Mucosa of rectum (tissue), 2 donors: Measurements from ENCODE around the gene LIPG.

ENCODE experiments used
- H3K27ac ChIP-seq, 2 donors: one replicate each; pipeline ENCODE4 v1.7.0; 2013; ENCODE audit warnings: inconsistent platforms in 2 of 2, low read depth in 2 of 2, low read length in 2 of 2
- H3K27me3 ChIP-seq, 2 donors: one replicate each; pipeline ENCODE4 v1.7.0; 2013; ENCODE audit warnings: low read length in 2 of 2; ENCODE audit not compliant: control insufficient read depth in 2 of 2, insufficient read depth in 2 of 2
- H3K36me3 ChIP-seq, 2 donors: one replicate each; pipeline ENCODE4 v1.7.0; 2013; ENCODE audit warnings: low read length in 2 of 2; ENCODE audit not compliant: control insufficient read depth in 2 of 2, insufficient read depth in 2 of 2
- H3K4me1 ChIP-seq, 2 donors: one replicate each; pipeline ENCODE4 v1.7.0; 2013; ENCODE audit warnings: low read length in 2 of 2, mild to moderate bottlenecking in 1 of 2; ENCODE audit not compliant: control insufficient read depth in 2 of 2, insufficient read depth in 2 of 2
- H3K4me3 ChIP-seq, 2 donors: one replicate each; pipeline ENCODE4 v1.7.0; 2013; ENCODE audit warnings: low read length in 2 of 2
- H3K9ac ChIP-seq, 2 donors: one replicate each; pipeline ENCODE4 v1.7.0; 2013; ENCODE audit warnings: low read length in 2 of 2, low read depth in 1 of 2, mild to moderate bottlenecking in 1 of 2
- H3K9me3 ChIP-seq, 2 donors: one replicate each; pipeline ENCODE4 v1.7.0; 2013; ENCODE audit warnings: low read length in 2 of 2; ENCODE audit not compliant: control insufficient read depth in 2 of 2
- donor health status: healthy.
- donor health status: Normal muscosa, but diverticular disease.

LIPG gene

GRCh38 chr18:49628881-49629795, 67.3 kb downstream of the LIPG start:
- no peaks in the 10 kb centered on the region for H3K9me3 ChIP-seq
- H3K9ac ChIP-seq = no peak overlapping the region
- H3K27ac ChIP-seq = no peak overlapping the region
- peaks cover 0 to 3% of the 10 kb centered on the region in 2 donors for H3K27me3 ChIP-seq
- no peak overlapping the region for H3K4me3 ChIP-seq
- no peaks in the 10 kb centered on the region for H3K4me1 ChIP-seq
- no peaks in the 10 kb centered on the region for H3K36me3 ChIP-seq

- Histone ChIP-seq H3K36me3 (no peaks in the 10 kb centered on the region), H3K9ac (no peak overlapping the region), H3K4me3 (no peak overlapping the region), H3K4me1 (no peaks in the 10 kb centered on the region), H3K27ac (no peak overlapping the region), H3K27me3 (peaks cover 0 to 3% of the 10 kb centered on the region in 2 donors), H3K9me3 (no peaks in the 10 kb centered on the region)
Measured at GRCh38 chr18:49630246-49630699, 68.4 kb downstream of the LIPG start.

GRCh38 chr18:49631146-49631866, 69.4 kb downstream of the LIPG start:
- Histone ChIP-seq H3K27me3 (peaks cover 0 to 3% of the 10 kb centered on the region in 2 donors), H3K4me3 (no peak overlapping the region), H3K27ac (no peak overlapping the region), H3K4me1 (no peaks in the 10 kb centered on the region), H3K9ac (no peak overlapping the region), H3K36me3 (no peaks in the 10 kb centered on the region), H3K9me3 (no peaks in the 10 kb centered on the region)

- Histone ChIP-seq H3K27me3 (peaks cover 0 to 3% of the 10 kb centered on the region in 2 donors), H3K4me1 (no peaks in the 10 kb centered on the region), H3K9me3 (no peaks in the 10 kb centered on the region), H3K27ac (no peak overlapping the region), H3K4me3 (no peak overlapping the region), H3K36me3 (no peaks in the 10 kb centered on the region), H3K9ac (no peak overlapping the region)
Measured at GRCh38 chr18:49632588-49632987, 70.7 kb downstream of the LIPG start.

- H3K27me3 ChIP-seq = no peaks in the 10 kb centered on the region
- peaks cover 0 to 2% of the 10 kb centered on the region in 2 donors for H3K4me1 ChIP-seq
- H3K27ac ChIP-seq = no peak overlapping the region
- H3K9me3 ChIP-seq = no peaks in the 10 kb centered on the region
- H3K36me3 ChIP-seq = no peaks in the 10 kb centered on the region
- H3K4me3 ChIP-seq = no peak overlapping the region
- H3K9ac ChIP-seq = no peak overlapping the region
Measured at GRCh38 chr18:49638209-49638785, 76.4 kb downstream of the LIPG start.

GRCh38 chr18:49638891-49639557, 77.2 kb downstream of the LIPG start:
- Histone ChIP-seq H3K36me3 (no peaks in the 10 kb centered on the region), H3K27me3 (no peaks in the 10 kb centered on the region), H3K9ac (no peak overlapping the region), H3K27ac (no peak overlapping the region), H3K4me1 (peaks cover 0 to 2% of the 10 kb centered on the region in 2 donors), H3K4me3 (no peak overlapping the region), H3K9me3 (no peaks in the 10 kb centered on the region)

- H3K27me3 ChIP-seq = no peaks in the 10 kb centered on the region
- no peaks in the 10 kb centered on the region for H3K9me3 ChIP-seq
- H3K4me3 ChIP-seq = no peak overlapping the region
- H3K9ac ChIP-seq = no peak overlapping the region
- no peak overlapping the region for H3K27ac ChIP-seq
- peaks cover 0 to 2% of the 10 kb centered on the region in 2 donors for H3K4me1 ChIP-seq
- H3K36me3 ChIP-seq = no peaks in the 10 kb centered on the region
Measured at GRCh38 chr18:49639643-49640391, 78.0 kb downstream of the LIPG start.

GRCh38 chr18:49640741-49641140, 78.9 kb downstream of the LIPG start:
- H3K27me3 ChIP-seq = no peaks in the 10 kb centered on the region
- no peaks in the 10 kb centered on the region for H3K9me3 ChIP-seq
- peaks cover 0 to 2% of the 10 kb centered on the region in 2 donors for H3K4me1 ChIP-seq
- H3K36me3 ChIP-seq = no peaks in the 10 kb centered on the region
- H3K9ac ChIP-seq = no peak overlapping the region
- H3K27ac ChIP-seq = no peak overlapping the region
- H3K4me3 ChIP-seq = no peak overlapping the region

- Histone ChIP-seq H3K9me3 (no peaks in the 10 kb centered on the region), H3K9ac (no peak overlapping the region), H3K36me3 (no peaks in the 10 kb centered on the region), H3K27me3 (no peaks in the 10 kb centered on the region), H3K4me3 (no peak overlapping the region), H3K4me1 (no peaks in the 10 kb centered on the region), H3K27ac (no peak overlapping the region)
Measured at GRCh38 chr18:49645196-49645595, 83.3 kb downstream of the LIPG start.
